ENCODE results near the gene WFS1.

The WFS1 gene

GRCh38 chr4:6320663-6321062 is 51.0 kb downstream of the WFS1 start:
- H3K4me3 ChIP-seq (ENCODE audit: low read depth, low read length), result no peak overlapping the region
- TF ChIP-seq CTCF (IDR thresholded peaks at IDR 0.05; ENCODE audit: borderline replicate concordance, insufficient read depth, low read depth, low read length), result no peak

DNA sequence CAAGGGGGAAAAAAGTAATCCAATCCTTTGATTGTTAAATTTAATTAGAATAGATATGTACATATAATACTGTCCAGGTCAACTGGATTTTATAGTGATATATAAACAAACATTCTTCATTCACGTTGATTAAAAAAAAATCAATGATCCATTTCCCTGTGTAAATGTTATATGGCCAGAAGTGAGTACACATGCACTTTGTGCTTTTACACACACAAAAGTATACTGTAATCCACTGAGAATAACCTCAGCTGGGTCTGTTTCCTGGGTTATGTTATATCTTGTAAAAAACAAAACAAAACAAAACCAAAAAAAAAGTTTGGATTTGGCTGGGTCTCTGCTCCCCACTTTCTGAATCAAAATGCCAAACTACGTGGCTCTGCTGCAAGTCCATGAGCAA is 51.7 kb downstream of the WFS1 start:
- TF ChIP-seq CTCF (IDR thresholded peaks at IDR 0.05; ENCODE audit: borderline replicate concordance, insufficient read depth, low read depth, low read length), result no peak
- H3K4me3 ChIP-seq (ENCODE audit: low read depth, low read length), result no peak overlapping the region

DNA sequence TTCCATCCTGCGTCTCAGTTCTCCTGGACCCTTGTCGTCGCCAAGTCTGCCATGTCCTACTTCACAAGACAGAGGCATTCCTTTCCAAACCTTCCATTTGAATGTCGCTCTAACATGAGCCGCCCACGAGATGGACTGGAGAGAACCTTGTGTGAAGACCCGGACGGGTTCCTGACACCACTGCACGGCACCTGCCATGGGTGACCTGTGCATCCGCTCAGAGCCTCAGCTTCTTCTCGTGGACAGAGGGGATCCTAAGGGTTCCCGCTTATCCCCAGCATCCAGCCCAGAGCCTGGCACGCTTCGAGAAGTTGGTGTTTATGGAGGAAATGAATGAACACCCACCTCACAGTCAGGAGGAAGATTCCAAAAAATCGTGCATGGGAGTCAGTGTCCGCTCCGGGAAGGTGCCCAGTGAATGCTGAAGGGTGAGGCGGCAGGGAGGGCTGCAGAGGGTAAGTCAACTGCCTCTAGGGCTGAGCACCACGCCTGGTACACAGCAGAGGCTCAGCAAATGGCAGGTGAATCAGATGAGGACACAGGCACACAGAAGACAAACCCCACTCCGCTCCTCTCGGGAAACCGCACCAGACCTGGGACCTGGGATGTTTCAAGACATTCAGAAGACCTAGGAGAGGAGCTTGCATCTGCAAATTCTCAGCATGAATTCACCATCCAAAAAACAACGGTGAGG is 52.6 kb downstream of the WFS1 start:
- TF ChIP-seq CTCF (IDR thresholded peaks at IDR 0.05; ENCODE audit: borderline replicate concordance, insufficient read depth, low read depth, low read length), result no peak
- H3K4me3 ChIP-seq (ENCODE audit: low read depth, low read length), result no peak overlapping the region

DNA sequence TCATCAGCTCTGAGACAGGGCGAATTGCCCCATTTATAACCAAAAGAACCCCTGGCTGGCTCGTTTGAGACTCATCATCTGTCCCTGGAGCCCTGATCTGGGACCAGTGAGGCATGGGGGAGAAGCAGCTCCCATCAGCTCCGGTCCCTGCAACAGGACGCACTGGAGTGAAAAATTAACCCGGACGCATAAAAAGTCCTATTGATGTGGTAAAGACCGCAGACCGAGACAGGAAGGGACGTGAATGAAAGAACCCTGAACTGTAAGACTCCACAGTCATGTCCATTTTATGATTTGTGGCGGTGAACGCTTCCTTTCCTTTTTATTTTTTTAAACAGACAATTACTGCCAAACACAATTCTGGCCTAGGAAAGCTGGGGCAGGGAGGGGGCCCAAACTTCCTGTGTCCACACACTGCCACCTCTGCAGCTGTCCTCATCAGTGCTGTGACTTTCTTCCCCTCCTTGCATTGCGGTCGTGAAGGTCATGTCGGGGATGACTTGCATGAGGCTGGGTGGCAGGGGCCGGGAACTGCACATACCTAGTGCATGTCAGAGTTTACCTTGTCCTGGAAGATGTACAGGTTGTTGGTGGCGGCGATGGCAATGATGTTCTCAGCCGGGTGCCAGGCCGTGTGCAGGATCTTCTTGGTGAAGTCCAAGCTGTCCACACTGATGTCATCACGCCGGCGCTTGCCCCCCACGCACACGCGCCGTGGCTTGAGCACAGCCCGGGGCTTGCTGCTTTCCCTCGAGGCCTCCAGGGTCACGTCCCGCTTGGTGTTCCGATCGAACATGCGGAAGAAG is 53.3 kb downstream of the WFS1 start:
- TF ChIP-seq CTCF (IDR thresholded peaks at IDR 0.05; ENCODE audit: borderline replicate concordance, insufficient read depth, low read depth, low read length), result no peak
- H3K4me3 ChIP-seq (ENCODE audit: low read depth, low read length), result no peak overlapping the region

DNA sequence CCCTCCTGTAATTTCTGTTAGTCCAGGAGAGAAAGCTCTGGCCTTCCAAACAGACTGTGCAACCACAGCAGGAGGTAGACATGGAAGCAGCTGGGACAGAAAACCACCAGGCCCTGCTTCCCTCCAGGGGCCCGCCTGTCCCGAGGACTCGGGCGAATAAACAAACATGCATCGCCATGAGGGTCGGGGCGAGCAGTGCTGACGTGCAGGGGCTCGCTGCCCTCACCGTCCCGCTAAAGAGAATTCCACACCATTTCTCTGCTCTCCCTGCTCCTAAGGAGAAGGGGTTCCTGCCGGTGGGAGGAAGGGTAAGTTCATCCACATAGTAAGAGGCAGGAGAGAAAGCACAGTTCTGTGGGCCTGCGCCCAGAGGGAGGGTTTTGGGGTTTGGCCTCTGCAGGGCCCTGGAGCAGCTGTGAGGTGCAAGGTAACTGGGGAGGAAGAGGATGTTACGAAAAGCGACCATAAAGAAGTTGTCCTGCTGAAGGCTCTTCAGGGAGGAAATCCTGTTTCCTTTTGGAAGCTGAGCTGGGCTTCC is 54.9 kb downstream of the WFS1 start:
- no peak for TF ChIP-seq CTCF (IDR thresholded peaks at IDR 0.05; ENCODE audit: borderline replicate concordance, insufficient read depth, low read depth, low read length)
- H3K4me3 ChIP-seq (ENCODE audit: low read depth, low read length), result no peak overlapping the region

GRCh38 chr4:6324999-6325787 is 55.5 kb downstream of the WFS1 start:
- no peak for TF ChIP-seq CTCF (IDR thresholded peaks at IDR 0.05; ENCODE audit: borderline replicate concordance, insufficient read depth, low read depth, low read length)
- no peak overlapping the region for H3K4me3 ChIP-seq (ENCODE audit: low read depth, low read length)
